GM18861 (cell line): ENCODE results near the gene DLGAP1.
"Not testable (repeated sequence)": the region's sequence is repeated elsewhere in the genome, so short reads cannot be mapped to it uniquely, and the experiment has no call there.

Experiments used
- ATAC-seq: cut with Tn5 transposase; IDR thresholded peaks from one replicate; pipeline ENCODE4 v1.9.1; 2021; ENCODE audit not compliant: unreplicated experiment

Gene DLGAP1

DNA sequence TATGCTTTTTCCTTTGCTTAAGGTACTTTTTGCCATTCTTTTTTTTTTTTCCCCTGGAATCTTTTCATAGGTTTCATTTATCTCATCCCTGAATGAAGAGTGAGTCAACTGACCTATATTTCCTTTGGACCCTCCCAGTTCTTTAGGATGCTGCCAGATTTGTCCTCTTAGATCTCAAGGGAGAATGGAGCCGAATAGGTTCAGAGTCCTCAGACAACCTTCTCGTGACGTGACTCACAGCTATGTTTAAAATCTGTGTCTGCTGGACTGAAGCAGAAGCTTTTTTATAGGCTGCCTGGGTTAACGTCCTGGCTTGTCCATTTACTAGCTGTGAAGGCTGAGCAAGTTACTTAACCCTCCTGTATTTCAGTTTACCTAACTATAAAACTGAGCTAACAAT, 358.6 kb downstream of the DLGAP1 start:
- no peak for ATAC-seq

DNA sequence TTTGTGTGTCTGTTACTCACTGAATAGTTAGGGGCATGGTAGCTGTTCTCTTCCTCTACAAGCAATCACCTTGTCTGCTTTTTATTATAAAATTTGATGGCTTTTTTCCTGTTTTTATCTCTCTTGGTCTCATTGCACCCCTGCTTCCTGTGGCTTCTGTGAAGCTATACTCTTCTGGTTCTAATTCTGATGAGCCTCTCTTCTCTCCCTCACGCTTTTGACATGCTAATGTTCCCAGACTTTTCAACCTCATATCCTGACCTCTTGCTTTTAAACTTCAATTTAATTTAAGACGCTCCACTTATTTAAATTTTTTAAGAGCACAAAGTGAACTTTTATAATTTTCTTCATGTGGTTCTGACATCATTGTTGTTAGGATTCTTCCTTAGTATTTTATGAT, 361.4 kb downstream of the DLGAP1 start:
- no peak for ATAC-seq

DNA sequence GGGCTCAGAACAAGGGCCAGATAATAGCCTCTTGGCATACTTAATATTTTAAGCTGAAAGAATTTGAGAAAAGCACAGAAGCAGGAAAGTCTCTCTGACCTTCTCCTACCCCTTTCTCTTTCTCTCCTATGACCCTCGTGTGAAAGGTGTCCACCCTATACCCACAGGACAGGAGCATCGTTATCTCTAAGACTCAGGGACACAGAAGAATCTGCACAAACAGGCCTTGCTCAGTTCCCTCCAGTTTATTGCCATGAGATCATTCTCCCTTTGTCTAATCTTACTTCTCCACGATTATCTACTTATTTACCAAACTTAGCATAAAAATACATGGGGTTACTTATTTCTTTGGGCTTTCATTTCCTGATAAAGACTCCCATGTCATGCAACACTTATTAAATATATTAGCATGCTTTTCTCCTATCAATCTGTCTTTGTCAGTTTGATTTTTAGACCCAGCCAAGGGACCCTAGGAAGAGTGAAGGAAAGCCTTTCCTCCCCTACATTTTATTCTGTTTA, 370.7 kb downstream of the DLGAP1 start:
- no peak for ATAC-seq

DNA sequence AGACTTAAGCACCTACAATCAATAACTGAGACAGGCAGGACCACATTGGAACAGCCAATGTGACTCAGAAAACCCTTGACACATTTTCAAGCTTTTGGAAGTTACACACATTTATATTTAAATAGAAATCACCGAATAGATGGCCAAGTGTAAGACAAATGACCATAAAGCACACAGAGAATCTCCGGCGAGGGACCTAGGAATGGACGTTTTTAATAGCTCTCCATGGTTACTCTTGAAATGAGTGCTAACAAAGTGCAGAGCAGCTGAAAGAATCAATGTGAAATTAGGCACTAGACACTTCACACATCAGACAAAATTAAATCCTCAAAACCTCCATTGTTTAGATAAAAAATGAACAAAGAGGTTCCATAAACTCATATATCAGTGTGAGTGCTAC, 376.9 kb downstream of the DLGAP1 start:
- ATAC-seq, result no peak

DNA sequence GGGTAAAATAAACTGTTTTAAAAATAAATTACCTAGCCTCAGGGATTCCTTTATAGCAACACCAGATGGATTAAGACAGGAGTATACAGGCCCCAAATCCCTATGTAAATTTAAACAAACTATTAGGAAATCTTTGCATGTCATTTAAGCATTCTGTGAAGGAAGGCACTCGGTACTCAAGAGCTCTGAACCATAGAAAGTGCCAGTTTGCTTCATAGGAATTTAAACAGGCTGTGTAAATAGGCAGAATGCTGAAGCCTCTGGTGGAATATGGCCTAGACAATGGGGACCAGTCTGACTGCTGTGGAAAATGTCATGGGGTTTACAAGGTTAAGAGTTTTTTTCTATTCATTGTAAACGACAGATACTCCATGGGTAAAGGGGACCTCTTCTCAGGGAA, 377.4 kb downstream of the DLGAP1 start:
- no peak for ATAC-seq

DNA sequence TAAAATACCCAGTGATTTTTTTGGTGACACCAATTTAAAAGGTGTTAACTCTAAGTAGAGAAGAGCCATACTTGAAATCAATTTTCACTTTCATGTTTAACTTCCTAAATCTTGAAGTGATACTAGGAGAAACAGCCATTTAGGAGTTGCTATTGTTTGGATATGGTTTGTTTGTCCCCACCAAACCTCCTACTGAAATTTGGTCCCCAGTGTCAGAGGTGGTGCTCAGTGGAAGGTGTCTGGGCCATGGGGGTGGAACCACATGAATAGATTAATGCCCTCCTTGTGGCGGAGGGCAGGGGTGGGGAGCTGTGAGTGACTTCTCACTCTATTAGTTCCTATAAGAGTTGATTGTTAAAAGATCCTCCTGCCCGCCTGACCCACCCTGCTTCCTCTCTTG, 377.9 kb downstream of the DLGAP1 start:
- ATAC-seq, result no peak

DNA sequence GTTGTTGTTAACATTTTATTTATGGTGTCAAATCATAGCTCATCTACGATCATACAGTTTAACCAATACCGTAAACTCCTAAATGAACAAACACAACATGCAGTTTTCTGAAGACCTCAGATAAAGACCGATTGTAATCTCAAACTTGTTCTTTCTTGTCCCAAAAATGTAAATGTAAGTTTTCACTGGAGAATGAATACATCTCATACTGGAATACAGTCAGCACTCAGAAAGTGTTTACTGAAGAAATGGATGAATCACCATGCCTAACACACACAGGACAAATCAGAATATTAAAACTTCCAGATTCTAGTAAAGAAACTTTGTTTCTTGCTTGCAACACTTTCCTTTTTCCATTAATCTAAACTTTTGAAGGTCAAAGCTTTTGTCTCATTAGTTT, 380.5 kb downstream of the DLGAP1 start:
- no peak for ATAC-seq

DNA sequence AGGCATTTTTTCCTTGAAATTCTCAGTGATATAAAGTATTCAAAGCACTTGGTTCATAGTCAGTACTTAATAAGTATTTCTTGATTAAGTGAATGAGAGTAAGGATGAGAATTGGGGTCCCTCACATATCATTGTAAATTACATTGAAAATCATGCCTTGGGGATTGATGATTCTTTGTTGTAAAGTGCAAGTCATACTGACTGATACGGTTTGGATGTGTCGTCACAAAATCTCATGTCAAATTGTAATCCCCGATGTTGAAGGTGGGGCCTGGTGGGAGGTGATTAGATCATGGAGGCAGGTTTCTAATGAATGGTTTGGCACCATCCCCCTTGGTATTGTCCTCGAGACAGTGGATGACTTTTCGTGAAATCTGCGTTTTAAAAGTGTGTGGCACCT, 385.9 kb downstream of the DLGAP1 start:
- no peak for ATAC-seq

DNA sequence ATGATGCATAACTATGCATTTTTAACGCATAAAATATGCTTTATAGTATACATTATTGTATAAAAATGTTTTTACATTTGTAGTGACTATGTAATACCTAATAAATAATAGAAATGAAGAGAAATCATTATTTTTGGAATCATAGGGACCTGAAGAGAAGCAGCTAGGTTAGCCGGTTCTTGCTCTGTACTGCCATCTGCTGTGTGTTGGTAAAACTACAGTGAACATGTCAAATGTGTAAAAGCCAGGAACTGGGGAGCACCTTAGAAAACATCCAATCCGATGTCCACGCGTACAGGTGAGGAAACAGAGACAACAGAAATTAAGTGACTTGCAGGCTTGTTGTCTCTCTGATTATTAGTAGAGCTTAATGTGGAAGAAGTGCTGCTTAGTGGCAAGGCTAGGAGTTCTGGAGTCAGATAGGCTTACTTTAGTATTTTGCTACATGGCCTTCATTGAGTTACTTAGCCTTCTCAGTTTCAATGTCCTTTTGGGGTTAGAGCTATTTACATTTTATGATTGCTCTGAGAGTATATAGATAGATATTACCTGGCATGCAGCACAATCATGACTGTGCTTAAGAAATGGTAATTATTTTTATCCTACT, 386.5 kb downstream of the DLGAP1 start:
- peak; percentile 74 for ATAC-seq

DNA sequence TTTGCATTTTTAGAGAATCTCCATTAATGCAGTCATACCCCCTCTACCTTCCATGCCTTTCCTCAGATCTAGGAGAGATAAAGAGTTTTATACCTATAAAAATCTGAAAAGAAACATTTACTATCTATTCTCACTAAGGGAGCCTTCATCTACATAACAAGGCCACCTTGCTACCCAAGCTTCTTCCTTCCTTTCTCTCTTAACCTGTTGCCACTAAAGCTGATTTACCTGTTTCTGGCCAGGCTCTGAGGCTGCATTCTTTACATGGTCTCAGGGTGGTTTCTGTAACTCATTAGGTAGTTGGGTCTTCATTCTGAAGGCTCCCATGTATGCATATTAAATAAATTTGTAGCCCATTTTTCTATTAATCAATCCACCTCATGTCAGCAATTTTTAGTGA, 391.6 kb downstream of the DLGAP1 start:
- no peak for ATAC-seq

DNA sequence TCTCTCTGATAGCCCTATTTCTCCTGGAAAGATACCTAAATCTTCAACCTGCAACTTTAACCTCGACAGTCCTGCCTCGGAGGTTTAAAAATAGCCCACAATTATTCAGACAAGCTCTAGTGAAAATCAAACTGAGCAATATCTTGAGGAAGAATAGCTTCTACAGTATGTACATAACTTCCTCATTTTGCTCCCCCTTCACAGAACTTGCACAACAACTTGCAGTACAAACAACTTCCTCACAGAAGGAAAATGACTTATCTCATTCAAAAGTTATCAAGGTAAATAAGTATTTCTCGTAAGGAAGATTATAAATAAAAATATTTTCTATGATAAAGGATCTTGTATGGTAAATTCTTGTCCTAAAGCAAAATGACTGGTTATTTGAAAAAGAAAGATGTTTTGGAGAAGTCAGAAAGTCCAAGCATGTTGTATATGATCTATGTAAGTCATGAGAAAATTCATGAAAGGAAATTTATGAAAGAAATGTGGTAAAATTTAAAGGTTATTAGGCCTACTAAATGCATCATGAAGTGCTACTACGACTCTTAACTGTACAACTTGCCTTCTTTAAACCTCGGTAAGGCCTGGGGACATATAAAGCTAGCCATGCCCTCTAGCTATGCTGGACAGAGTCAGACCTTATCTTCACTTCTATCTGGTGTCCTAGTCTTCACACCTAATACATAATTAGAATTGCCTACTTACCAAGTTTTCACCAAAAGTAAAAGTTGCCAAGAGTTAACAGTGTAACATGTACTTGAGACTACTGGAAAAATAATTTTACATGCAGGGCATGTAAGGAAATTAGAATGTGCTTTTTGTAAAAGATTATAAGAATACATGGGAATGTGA, 394.5 kb downstream of the DLGAP1 start:
- ATAC-seq, result no peak

DNA sequence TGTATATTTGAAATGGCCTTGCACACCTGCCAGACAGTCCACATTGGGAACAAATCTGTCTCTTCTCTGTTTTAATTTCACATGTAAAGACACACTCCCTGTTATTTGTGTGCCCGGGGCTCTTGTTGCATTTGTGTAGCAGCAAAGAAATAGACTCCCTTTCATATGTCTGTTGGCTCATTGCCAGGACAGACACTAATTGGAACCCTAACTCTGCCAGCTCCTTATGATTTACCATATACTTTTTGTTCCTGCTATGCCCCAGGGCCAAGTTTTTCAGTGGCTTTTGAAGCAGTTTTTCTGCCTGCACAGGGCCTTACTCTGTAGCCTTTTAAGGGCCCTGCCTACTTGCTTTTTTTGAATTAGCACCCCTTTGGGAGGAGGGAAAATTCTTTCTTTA, 396.9 kb downstream of the DLGAP1 start:
- no peak for ATAC-seq

DNA sequence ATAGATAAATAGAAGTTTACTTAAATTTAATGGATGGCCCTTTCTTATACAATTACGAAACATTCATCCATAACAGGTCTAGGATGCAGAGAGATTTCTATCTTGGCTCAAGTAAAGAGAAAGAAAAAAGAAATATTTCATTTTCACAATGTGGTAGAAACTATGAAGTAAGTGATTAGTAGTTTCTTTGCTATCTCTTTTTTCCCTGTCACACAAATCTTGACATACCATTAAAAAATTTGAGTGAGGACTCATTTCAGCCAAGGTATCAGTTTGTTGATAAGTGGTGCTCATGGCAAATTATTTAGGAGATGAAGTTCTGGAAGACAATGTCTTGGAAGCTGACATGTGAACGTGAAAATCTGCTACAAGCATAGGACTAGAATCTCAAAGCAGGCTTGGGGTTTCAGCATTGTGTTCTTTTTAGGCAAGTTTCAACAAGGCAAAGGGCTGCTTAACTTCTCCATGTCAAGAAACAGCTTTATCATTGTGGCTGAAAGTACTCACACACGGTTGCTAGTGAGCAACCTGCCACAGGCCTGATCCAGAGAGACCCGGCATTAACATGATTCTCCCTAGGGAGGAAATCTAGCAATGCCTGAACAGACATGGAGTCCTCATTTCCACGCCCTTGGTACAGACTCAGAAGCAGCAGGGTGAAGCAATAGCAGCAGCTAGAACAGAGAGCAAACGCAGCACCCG, 414.6 kb downstream of the DLGAP1 start:
- ATAC-seq, result no peak

DNA sequence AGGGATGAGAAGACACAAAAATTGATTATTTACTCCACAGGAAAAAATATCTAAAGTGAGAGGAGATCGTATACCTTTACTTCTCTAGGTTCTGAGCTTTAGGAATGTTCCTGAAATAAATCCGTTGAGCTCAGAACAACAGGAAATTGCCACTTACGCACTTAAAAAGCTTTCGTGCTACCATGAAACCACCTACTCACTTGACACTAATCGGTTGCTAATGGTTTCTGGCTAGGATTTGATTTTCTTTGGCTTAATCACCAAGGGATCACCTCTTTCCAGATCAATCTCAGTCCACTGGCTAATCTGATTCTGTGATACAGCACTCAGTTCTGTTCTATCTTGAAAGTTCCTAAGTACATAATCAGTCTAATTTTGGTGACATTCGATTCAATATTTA, 419.6 kb downstream of the DLGAP1 start:
- ATAC-seq, result no peak

DNA sequence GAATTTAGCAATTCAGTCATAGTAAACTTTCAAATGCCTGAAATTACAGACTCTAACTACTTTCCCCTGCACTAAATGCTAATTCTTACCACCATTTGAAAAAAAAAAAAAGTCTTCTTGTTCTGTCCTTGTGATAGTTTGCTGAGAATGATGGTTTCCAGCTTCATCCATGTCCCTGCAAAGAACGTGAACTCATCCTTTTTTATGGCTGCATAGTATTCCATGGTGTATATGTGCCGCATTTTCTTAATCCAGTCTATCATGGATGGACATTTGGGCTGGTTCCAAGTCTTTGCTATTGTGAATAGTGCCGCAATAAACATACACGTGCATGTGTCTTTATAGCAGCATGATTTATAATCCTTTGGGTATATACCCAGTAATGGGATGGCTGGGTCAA, 420.3 kb downstream of the DLGAP1 start:
- not testable (repeated sequence) for ATAC-seq

DNA sequence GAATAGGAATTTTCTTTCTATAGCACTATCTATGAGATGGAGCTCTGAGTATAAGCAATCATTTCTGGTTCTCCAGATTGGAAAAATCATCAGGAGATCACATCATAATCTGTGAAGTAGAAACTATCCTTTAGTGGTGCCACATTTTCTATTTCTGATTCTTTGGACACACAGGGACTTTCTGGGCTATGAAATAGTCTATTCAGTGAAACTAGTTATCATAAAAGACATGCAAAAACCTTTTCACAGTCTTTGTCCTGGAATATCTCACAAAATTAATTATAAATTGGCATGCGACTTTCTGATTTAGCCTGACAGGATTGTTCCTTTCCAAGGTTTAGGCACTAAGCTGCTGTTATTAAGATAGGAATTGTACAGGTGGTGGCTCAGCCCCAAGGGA, 428.6 kb downstream of the DLGAP1 start:
- ATAC-seq, result no peak

DNA sequence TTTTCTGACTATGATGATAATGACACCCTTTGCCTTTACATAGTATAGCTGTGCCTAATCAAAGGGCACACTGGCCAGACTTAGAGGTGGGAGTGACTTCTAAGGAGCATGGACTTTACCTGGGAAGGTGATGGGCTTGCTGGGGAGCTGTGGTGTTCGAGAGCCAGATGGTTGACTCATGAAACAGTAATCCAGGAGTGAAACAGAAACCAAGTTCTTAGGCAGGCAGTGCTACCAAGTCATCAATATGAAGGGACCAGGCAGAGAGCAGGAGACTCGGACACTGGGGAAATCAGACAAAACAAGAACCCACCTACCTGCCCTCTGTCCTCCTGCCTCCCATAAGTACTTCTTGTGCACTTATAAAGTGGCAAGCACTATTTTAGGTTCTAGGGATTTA, 430.4 kb downstream of the DLGAP1 start:
- no peak for ATAC-seq

DNA sequence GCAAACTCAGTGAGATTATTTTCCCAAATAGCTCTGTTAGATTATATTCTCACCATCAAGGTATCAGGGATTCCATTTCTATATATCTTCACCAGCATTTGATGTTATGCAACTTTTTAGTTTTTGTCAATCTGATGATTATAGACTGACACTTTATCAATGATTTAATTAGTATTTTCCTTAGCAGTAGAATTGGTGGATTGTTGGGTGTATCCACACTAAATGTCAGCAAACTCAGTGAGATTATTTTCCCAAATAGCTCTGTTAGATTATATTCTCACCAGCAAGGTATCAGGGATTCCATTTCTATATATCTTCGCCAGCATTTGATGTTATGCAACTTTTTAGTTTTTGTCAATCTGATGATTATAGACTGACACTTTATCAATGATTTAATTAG, 432.4 kb downstream of the DLGAP1 start:
- not testable (repeated sequence) for ATAC-seq

DNA sequence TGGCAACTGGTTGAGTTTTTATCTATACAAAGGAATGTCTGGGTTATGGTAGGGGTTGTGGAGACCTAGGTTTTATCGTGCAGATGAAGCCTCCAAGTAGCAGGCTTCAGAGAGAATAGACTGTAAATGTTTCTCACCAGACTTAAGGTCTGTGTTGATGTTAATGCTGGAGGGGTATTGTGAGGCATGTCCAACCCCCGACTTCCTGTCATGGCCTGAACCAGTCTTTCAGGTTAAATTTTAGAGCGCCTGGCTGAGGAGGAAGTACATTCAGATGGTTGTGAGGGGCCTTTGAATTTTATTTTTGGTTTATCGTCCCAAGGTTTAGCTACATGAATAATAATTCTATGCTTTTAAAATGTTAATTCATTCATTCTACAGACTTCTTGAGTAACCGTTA, 435.1 kb downstream of the DLGAP1 start:
- no peak for ATAC-seq

DNA sequence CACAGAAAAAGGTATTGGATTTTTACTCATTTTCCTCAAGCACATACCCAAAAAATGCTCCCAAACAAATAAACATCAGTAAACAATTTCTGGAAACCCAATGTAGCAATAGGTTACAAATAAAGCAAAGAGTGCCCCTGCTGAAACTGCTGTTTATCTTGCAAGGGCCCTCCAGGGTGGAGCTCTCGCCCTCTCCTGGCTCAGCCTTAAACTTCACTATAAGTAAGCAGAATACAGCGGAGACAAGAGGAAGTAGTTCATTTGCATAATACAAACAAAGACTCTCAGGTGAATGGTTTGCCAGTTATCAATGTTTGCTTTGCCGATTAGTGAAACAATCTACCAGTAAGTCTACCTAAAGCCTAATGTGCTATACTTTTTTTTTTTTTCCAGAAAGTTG, 437.6 kb downstream of the DLGAP1 start:
- peak; percentile 98 for ATAC-seq

DNA sequence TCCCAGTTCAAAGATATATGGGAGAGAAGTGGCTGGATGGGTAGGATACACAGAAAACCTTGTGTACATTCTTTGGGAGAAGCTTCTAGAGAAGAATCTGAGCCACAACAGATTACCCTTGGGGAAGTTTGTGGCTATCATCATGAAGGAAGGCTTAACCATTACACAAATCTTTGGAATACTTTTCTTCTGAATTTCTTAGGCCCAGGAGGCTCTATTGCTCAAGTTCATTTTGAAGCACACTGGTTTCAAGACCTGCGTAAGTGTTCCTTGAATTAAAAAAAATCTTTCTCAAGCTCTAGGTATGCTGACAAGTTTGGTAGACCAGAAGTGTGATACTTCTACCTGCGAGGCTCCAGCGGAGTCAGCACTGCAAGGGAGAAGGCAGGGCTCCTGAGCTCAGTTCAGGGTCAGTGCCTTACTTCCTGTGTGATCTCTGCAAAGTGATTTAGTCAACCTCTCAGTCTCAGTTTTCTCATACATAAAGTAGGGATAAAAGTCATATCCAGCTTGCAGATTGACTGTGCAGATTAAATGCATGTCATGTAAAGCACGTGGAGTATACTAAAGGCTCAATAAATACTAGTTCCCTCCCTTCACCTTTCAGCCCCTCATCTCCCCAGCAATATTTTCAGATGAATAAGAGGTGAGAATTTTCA, 438.6 kb downstream of the DLGAP1 start:
- ATAC-seq, result no peak
